Measurements from ENCODE around the gene CTIF.

CTIF gene

DNA sequence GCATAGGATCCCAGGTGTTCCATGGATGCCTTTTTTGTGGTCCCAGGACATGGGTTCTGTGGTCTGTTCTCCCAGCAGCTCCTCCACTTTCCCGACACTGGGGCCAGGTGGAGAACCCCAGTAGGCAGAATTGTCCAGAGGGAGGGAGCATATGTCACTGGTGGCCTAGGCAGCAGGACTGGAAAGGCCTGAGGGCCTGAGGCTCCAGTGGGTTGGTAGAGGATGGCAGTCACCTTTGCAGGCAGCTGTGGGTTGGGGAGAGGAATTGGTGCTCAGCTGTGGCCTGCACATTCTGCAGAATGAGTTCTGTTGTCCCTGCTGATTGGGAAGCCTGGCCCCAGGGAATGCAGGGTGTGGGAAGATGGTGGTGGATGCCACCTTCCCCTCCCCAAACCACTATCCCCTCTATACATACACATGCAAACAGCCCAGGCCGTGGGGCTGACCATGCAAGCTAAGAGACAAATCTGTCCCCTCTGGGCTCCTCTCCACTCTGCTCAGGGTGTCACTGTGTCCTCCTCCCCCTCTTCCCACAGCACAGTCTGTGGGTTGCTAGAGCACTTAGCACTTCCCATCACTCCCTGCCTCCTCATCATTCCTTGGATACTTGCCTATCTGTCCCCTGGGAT lies 11.4 kb downstream of the CTIF start:
- in situ Hi-C loops (cut with HindIII; ENCODE audit: low sequenced_read_pairs), result no loop called here

DNA sequence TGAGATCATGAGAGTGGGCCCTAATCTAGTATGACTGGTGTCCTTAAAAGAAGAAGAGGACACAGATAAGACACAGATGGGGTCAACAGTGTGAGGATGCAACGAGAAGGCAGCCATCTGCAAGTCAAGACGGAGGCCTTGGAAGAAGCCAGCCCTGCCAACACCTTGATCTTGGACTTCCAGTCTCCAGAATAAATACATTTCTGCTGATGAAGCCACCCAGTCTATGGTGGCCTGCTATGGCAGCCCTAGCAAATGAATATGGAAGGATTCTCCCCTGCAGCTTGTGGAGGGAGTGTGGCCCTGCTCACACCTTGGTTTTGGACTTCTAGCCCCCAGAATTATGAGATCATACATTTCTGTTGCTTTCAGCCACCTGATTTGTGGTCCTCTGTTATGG lies 12.3 kb downstream of the CTIF start:
- in situ Hi-C loops (cut with HindIII; ENCODE audit: low sequenced_read_pairs), result no loop called here

- in situ Hi-C loops (cut with HindIII; ENCODE audit: low sequenced_read_pairs), result no loop called here
These were observed 13.3 kb downstream of the CTIF start for GRCh38 chr18:48552130-48552529.

GRCh38 chr18:48553236-48553635 lies 14.4 kb downstream of the CTIF start:
- in situ Hi-C loops (cut with HindIII; ENCODE audit: low sequenced_read_pairs), result no loop called here

- in situ Hi-C loops (cut with HindIII; ENCODE audit: low sequenced_read_pairs), result no loop called here
These were observed 16.0 kb downstream of the CTIF start for GRCh38 chr18:48554610-48555400.

DNA sequence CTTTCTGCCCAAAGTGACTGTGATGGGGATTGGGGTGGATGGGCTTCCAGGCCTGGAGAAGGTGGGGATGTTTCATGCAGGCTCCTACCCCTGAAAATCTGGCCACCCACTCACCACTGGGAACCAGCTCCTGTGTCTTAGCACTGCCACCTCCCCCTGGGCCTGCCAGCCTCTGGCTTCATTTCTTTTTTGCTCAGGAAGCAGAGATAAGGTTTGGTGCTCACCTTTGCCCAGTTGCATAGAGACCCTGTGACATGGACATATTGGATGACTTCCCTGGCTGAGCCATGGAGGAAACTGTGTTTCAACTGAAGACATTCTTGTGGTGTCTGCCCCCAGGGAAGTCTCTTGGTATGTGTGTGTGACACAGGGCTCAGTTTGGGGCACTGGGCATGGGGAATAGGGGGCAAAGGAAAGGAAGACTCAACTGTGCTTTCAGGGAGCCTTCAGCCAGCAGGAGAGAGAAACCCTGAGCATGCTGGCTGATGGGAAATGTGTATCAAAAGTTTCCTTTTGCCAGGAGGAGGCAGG lies 16.7 kb downstream of the CTIF start:
- in situ Hi-C loops (cut with HindIII; ENCODE audit: low sequenced_read_pairs), result no loop called here

DNA sequence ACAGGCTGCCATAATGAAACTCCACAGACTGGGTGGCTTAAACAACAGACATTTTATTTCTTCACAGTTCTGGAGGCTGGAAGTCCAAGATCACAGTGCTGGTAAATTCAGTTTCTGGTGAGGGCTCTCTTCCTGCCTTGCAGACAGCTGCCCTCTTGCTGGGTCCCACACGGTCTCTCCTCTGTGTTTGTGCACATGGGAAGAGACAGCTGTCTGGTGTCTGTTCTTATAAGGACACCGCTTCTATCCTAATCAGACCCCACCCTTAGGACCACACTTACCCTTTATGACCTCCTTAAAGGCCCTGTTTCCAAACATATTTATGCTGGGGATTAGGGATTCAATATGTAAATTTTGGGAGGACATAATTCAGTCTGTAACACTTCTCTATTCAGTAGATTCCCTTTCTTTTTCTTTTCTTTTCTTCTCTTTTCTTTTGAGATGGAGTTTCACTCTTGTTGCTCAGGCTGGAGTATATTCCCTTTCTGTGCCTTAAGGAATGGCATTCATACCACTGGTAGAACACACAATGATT lies 18.9 kb downstream of the CTIF start:
- in situ Hi-C loops (cut with HindIII; ENCODE audit: low sequenced_read_pairs), result no loop called here

DNA sequence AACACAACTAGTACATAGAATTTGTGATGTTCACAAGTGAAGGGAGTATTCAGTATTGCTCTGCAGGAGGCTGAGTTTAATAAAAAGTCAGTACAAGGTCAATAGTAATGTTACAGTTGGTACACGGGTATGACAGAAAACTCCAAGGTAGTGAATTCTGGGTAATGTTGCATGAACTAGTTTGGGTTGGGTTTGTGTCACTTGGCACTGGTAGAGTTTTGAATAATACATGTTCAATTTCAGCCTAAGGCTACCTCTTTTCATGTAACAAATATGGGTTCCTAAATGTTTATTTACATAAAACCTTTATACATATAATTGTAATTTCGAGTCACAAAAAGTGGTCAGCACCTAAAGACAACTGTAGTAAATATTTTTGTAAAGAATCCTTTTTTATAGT lies 19.4 kb downstream of the CTIF start:
- in situ Hi-C loops (cut with HindIII; ENCODE audit: low sequenced_read_pairs), result no loop called here

- in situ Hi-C loops (cut with HindIII; ENCODE audit: low sequenced_read_pairs), result no loop called here
These were observed 21.7 kb downstream of the CTIF start for GRCh38 chr18:48560491-48560890.

DNA sequence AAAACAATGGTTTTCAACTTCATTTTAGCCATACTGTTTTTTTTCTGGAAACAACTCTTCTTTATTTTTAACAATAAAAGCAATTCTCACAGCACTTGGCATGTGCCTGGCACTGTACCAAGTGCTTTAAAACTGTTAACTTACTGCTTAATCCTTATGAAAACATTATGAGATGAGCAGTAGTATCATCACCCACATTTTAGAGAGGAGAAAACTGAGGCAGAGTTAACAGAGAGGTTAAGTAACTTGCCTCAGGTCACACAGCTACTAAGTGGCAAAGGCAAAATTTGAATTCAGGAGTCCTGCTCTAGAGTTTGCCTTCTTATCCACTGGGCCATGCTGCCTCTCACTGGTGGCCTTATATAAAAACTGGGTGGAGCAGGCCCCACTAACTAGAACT lies 23.2 kb downstream of the CTIF start:
- in situ Hi-C loops (cut with HindIII; ENCODE audit: low sequenced_read_pairs), result no loop called here

- in situ Hi-C loops (cut with HindIII; ENCODE audit: low sequenced_read_pairs), result no loop called here
These were observed 24.2 kb downstream of the CTIF start for GRCh38 chr18:48563027-48563426.

DNA sequence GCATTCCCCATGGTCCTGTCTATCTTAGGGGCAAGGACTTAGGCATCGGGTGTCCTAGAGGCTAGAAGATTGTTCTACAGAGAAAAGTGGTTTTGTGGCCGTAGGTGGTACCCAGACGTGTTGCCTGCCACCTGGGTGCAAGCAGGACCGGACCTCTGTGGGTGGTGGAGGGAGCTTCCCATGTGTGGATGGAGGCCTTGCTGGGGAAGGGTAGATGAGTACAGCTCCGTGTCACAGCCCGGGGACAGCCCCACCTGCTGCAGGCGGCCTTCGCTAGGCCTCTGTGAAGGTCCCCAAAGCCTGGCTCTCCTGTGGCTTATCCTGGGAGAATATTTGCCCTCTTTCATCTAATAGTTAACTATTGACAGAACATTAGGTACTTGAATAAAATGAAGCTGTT lies 25.3 kb downstream of the CTIF start:
- in situ Hi-C loops (cut with HindIII; ENCODE audit: low sequenced_read_pairs), result no loop called here

DNA sequence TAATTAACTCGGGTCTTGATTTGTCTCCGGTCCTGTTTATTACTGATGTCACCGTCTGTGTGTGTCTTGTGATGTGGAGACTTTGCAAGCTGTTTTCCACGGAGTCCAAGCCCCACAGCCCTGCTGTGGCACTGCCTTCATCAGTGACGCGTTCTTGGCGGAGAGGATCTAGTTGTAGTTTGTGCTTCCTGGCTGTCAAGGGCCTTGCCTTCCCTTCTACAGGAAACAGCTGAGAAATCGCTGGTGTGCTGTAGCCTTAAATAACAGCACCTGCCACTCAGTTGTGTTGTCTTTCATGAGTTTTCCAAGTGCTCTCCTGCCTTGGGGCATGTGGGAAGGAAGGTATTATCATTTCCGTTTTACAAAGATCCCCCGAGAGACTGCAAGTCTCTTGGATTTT lies 26.3 kb downstream of the CTIF start:
- in situ Hi-C loops (cut with HindIII; ENCODE audit: low sequenced_read_pairs), result no loop called here

GRCh38 chr18:48566589-48566988 lies 27.8 kb downstream of the CTIF start:
- in situ Hi-C loops (cut with HindIII; ENCODE audit: low sequenced_read_pairs), result no loop called here

GRCh38 chr18:48567388-48567787 lies 28.6 kb downstream of the CTIF start:
- in situ Hi-C loops (cut with HindIII; ENCODE audit: low sequenced_read_pairs), result no loop called here

- in situ Hi-C loops (cut with HindIII; ENCODE audit: low sequenced_read_pairs), result no loop called here
These were observed 30.5 kb downstream of the CTIF start for GRCh38 chr18:48569139-48569914.

DNA sequence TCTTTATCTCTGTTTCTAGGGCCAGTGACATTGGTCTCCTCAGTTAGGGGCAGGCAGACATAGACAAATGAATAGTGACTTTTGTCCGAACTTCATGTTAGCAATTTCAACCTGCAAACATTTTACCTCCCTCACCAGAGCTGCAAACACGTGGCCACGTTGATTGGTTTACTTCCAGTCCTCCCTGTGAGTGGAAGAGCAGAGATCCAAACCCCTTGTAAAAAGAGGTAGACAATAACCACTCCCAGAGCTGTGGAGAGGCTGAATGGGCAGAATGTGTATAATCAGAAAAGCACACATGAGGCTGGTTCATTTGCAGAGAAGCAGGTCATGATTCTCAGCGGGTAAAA lies 31.1 kb downstream of the CTIF start:
- in situ Hi-C loops (cut with HindIII; ENCODE audit: low sequenced_read_pairs), result no loop called here

DNA sequence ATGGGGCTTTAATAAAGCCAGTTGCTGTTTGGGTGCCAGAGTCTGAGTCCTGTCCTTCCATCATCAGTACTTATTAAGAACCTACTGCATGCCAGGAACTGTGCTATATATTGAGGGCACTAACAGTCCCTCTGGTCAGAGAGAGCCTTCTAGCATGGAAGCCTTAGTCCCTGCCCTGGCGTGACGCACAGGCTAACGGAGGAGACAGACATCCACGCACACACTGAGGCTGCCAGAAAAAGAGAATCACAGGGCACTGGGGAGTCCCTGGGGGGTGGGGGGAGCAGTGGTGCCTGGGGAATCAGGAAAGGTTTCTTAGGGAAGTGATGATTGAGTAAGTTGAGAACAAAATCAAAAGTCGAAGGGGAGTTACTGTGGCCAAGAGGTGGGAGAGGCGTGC lies 31.5 kb downstream of the CTIF start:
- in situ Hi-C loops (cut with HindIII; ENCODE audit: low sequenced_read_pairs), result no loop called here

DNA sequence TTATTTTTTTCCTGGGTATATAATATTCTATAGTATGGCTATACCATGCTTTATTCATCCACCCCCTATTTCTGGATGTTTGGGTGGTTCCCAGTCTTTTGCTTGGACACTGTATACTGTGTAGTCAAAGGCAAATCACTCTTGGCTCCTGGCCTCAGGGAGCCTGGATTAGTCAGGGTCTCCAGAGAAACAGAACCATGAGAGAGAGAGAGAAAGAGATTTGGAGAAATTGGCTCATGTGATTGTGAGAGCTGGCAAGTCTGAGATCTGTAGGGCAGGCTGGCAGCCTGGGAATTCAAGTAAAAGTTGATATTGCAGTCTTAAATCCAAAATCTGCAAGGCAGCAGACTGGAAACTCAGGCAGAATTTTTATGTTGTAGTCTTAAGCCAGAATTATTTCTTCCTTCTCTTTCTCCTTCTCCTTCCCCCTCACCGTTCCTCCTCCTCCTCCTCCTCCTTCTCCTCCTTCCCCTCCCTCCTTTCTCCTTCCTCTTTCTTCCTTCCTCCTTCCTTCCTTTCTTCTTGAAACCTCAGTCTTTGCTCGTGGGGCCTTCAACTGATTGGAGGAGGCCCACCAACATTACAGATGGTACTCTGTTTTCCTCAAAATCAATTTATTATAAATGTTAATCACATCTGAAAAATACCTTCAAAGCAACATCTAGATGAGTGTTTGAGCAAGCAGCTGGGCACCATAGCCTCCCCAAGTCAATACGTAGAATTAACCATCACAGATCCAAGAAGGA lies 33.0 kb downstream of the CTIF start:
- in situ Hi-C loops (cut with HindIII; ENCODE audit: low sequenced_read_pairs), result no loop called here

GRCh38 chr18:48572402-48573126 lies 33.7 kb downstream of the CTIF start:
- in situ Hi-C loops (cut with HindIII; ENCODE audit: low sequenced_read_pairs), result no loop called here

All from DLD1 (cell line).